Measurements from ENCODE around the gene KHDRBS1. TPM values are rescaled to one million over a fixed set of nuclear protein-coding genes. Genes with fewer than 3 reads are reported as not detected.

Gene KHDRBS1
- total and polyA plus RNA-seq, 2 of the 13 experiments (the other 11 are each of a cell fraction or from before 2014, with no cell fraction given), result 25.1 to 39.0 TPM

DNA sequence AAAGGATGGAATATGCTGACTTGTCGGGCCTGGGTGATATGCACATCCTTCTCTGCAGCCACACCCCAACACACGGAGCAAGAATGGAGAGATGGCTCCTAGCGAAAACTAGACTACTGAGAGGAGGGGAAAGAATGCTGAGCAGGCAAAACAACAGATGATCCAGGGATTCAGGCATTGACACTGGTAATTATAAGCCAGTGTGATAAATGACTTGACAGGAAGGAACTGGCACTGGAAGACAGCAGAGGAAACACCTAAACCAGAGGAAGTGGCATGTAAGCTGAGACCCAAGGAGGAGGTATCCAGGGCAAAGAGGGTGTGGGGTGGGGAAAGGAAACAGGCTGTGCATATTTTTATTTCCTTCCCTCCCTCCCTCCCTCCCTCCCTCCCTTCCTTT, 31.7 kb upstream of the KHDRBS1 start:
- CTCF ChIA-PET (ENCODE audit: low intra/inter-chr PET ratio, low total read pairs), result no interaction called here
- BruUV-seq (replicated peaks), result no TSS peak
- DNase-seq (ENCODE audit: low spot score) (no peak), ATAC-seq (no peak), FAIRE-seq (no peak)
- Histone ChIP-seq H3K79me2 (ENCODE audit: insufficient read depth, low read length) (no peaks in the 10 kb centered on the region), H3K36me3 (replicated peaks in 1 of 2; ENCODE audit: control insufficient read depth in 1 of 2, insufficient read depth in 2 of 2, low read length in 2 of 2) (no peaks in the 10 kb centered on the region), H3K4me1 (ENCODE audit: insufficient read depth, low read length) (peaks cover 5% of the 10 kb centered on the region; the same call in 1 of the 2 replicates), H3K27ac (ENCODE audit: extremely low read length, insufficient read depth, low read length) (no peak overlapping the region), H3K9ac (ENCODE audit: insufficient read depth, low read depth, low read length) (no peak overlapping the region), H3K4me3 (replicated peaks in 1 of 3; ENCODE audit: insufficient read depth in 1 of 3, low read depth in 2 of 3, low read length in 3 of 3) (no peak overlapping the region), H4K20me1 (ENCODE audit: insufficient read depth, low read length) (no peaks in the 10 kb centered on the region), H2AFZ (ENCODE audit: low read length) (no peak overlapping the region), H3K27me3 (ENCODE audit: control insufficient read depth in 1 of 2, insufficient read depth in 2 of 2, low read length in 2 of 2) (no peaks in the 10 kb centered on the region), H3K9me3 (ENCODE audit: low read length) (no peaks in the 10 kb centered on the region), H3K4me2 (ENCODE audit: low read depth, low read length) (no peak overlapping the region)
- in situ Hi-C loops (cut with HindIII; ENCODE audit: extremely low pct_ligation_motif_present, low pct_unique_long_range_greater_than_20kb) (no loop called here), intact Hi-C loops (cut with micrococcal nuclease; ENCODE audit: unreplicated experiment) (no loop called here)
- TF ChIP-seq, protein P1, sequence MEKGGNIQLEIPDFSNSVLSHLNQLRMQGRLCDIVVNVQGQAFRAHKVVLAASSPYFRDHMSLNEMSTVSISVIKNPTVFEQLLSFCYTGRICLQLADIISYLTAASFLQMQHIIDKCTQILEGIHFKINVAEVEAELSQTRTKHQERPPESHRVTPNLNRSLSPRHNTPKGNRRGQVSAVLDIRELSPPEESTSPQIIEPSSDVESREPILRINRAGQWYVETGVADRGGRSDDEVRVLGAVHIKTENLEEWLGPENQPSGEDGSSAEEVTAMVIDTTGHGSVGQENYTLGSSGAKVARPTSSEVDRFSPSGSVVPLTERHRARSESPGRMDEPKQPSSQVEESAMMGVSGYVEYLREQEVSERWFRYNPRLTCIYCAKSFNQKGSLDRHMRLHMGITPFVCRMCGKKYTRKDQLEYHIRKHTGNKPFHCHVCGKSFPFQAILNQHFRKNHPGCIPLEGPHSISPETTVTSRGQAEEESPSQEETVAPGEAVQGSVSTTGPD (CRISPR knock-in tag; IDR thresholded peaks at IDR 0.05), result no peak
- TF ChIP-seq MAFK (conservative IDR thresholded peaks at IDR 0.05 in 1 of 2, IDR thresholded peaks at IDR 0.05 in 1 of 2; ENCODE audit: low read length in 2 of 2), result peak; percentile 93 to 96
- TF ChIP-seq ZSCAN30 (CRISPR knock-in tag; IDR thresholded peaks at IDR 0.05), result no peak
- TF ChIP-seq MAFF (IDR thresholded peaks at IDR 0.05; ENCODE audit: low read depth, low read length), result peak; percentile 93
- 30% methylated on average over 3 of the region's 3 CpGs for WGBS (ENCODE audit: low lambda C conversion rate)
- POLR2A ChIA-PET, result no interaction called here

DNA sequence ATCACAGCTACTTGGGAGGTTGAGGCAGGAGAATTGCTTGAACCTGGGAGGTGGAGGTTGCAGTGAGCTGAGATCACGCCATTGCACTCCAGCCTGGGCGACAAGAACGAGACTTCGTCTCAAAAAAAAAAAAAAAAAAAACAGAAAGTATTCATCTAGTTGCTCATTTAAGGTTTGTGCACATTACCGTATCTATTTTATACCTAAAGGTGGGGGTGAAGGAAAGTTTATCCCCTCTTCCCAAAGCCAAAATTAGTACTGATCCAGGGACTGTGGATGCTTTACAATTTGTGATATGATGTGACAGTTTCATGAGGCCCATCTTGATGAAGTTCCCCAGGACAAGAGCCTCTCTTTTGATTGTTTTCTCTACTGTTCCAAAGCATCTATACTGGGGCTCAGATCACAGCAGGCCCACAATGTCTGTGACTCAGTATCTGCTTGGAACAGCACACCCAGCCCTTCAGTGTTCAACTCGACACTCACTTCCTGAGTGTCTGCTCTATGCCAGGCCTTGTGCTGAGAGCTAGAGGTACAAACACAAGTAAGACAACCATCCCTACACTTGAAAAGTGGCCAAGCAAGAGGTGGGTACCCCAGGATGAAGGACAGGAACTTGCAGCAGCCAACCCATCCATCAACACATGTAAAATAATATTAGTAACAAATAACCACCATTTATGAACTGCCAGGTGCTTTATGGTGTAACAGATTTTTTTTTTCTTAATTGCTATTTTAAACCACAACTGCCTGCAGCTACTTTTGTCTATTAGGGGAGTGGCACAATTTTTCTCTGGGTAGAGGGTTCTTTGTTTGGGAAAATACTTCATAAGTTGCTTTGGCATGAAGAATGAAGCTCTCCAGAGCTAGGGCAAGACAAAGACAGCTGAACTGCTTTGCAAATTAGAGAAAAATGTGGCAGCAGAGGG, 29.0 kb upstream of the KHDRBS1 start:
- intact Hi-C loops (cut with micrococcal nuclease; ENCODE audit: unreplicated experiment) (no loop called here), in situ Hi-C loops (cut with HindIII; ENCODE audit: extremely low pct_ligation_motif_present, low pct_unique_long_range_greater_than_20kb) (no loop called here)
- Histone ChIP-seq H3K4me1 (ENCODE audit: insufficient read depth, low read length) (no peaks in the 10 kb centered on the region), H3K36me3 (replicated peaks in 1 of 2; ENCODE audit: control insufficient read depth in 1 of 2, insufficient read depth in 2 of 2, low read length in 2 of 2) (no peaks in the 10 kb centered on the region), H2AFZ (ENCODE audit: low read length) (no peak overlapping the region), H3K4me3 (replicated peaks in 1 of 3; ENCODE audit: insufficient read depth in 1 of 3, low read depth in 2 of 3, low read length in 3 of 3) (no peak overlapping the region), H4K20me1 (ENCODE audit: insufficient read depth, low read length) (no peaks in the 10 kb centered on the region), H3K4me2 (ENCODE audit: low read depth, low read length) (no peak overlapping the region), H3K79me2 (ENCODE audit: insufficient read depth, low read length) (no peaks in the 10 kb centered on the region), H3K27me3 (ENCODE audit: control insufficient read depth in 1 of 2, insufficient read depth in 2 of 2, low read length in 2 of 2) (peaks cover 0 to 3% of the 10 kb centered on the region in 2 experiments; a peak in 1 of 5 replicates), H3K9ac (ENCODE audit: insufficient read depth, low read depth, low read length) (no peak overlapping the region), H3K9me3 (ENCODE audit: low read length) (no peaks in the 10 kb centered on the region), H3K27ac (ENCODE audit: extremely low read length, insufficient read depth, low read length) (no peak overlapping the region)
- FAIRE-seq, result no peak
- CTCF ChIA-PET (ENCODE audit: low intra/inter-chr PET ratio, low total read pairs), result no interaction called here
- POLR2A ChIA-PET, result no interaction called here
- no TSS peak for BruUV-seq (replicated peaks)
- no peak for ATAC-seq
- WGBS (ENCODE audit: low lambda C conversion rate), result 38% methylated on average over 6 of the region's 6 CpGs
- no peak for DNase-seq (ENCODE audit: low spot score)
- TF ChIP-seq ZSCAN31 (CRISPR knock-in tag; IDR thresholded peaks at IDR 0.05; ENCODE audit: low read depth), result no peak
- no peak for TF ChIP-seq ARNT (IDR thresholded peaks at IDR 0.05)
- no peak for TF ChIP-seq MYNN (CRISPR knock-in tag; IDR thresholded peaks at IDR 0.05; ENCODE audit: low read depth)
- TF ChIP-seq, protein P2, sequence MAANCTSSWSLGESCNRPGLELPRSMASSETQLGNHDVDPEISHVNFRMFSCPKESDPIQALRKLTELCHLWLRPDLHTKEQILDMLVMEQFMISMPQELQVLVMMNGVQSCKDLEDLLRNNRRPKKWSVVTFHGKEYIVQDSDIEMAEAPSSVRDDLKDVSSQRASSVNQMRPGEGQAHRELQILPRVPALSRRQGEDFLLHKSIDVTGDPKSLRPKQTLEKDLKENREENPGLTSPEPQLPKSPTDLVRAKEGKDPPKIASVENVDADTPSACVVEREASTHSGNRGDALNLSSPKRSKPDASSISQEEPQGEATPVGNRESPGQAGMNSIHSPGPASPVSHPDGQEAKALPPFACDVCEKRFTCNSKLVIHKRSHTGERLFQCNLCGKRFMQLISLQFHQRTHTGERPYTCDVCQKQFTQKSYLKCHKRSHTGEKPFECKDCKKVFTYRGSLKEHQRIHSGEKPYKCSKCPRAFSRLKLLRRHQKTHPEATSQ (CRISPR knock-in tag; IDR thresholded peaks at IDR 0.05; ENCODE audit: borderline replicate concordance), result no peak
- TF ChIP-seq HOXA3 (CRISPR knock-in tag; IDR thresholded peaks at IDR 0.05), result no peak
- TF ChIP-seq ZNF562 (CRISPR knock-in tag; IDR thresholded peaks at IDR 0.05; ENCODE audit: borderline replicate concordance), result no peak
- TF ChIP-seq, protein P3, sequence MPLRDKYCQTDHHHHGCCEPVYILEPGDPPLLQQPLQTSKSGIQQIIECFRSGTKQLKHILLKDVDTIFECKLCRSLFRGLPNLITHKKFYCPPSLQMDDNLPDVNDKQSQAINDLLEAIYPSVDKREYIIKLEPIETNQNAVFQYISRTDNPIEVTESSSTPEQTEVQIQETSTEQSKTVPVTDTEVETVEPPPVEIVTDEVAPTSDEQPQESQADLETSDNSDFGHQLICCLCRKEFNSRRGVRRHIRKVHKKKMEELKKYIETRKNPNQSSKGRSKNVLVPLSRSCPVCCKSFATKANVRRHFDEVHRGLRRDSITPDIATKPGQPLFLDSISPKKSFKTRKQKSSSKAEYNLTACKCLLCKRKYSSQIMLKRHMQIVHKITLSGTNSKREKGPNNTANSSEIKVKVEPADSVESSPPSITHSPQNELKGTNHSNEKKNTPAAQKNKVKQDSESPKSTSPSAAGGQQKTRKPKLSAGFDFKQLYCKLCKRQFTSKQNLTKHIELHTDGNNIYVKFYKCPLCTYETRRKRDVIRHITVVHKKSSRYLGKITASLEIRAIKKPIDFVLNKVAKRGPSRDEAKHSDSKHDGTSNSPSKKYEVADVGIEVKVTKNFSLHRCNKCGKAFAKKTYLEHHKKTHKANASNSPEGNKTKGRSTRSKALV (CRISPR knock-in tag; IDR thresholded peaks at IDR 0.05), result no peak
- TF ChIP-seq ZNF224 (CRISPR knock-in tag; IDR thresholded peaks at IDR 0.05), result no peak
- no peak for TF ChIP-seq RARG (CRISPR knock-in tag; IDR thresholded peaks at IDR 0.05; ENCODE audit: low read depth)
